ENCODE results near the gene SERPINB10.

The SERPINB10 gene

GRCh38 chr18:63949068-63949737 is 41.4 kb downstream of the SERPINB10 start, which contains the start of gene HMSD:
TSS of gene HMSD (plus strand) at chr18:63949301. CDS start at chr18:63953456, 4,155 bp downstream.
- Histone ChIP-seq H3K9ac (no peak within 1 kb of the TSS), H3K27ac (no peak within 1 kb of the TSS), H4K20me1 (no peaks in the 10 kb centered on the region), H3K9me3 (replicated peaks in 1 of 11) (peaks cover 9 to 16% (median 13%) of the 10 kb centered on the region in 11 experiments), H3K4me1 (no peaks in the 10 kb centered on the region), H3K4me3 (no peak within 1 kb of the TSS), H3K4me2 (no peak within 1 kb of the TSS), H3K27me3 (no peaks in the 10 kb centered on the region), H3K36me3 (no peaks in the 10 kb centered on the region)
- no peak for TF ChIP-seq Cebpa-rat (IDR thresholded peaks at IDR 0.05)

- Histone ChIP-seq H3K4me1 (no peaks in the 10 kb centered on the region), H4K20me1 (no peaks in the 10 kb centered on the region), H3K27ac (no peak overlapping the region), H3K9me3 (replicated peaks in 1 of 11) (peaks cover 0 to 8% (median 6%) of the 10 kb centered on the region in 11 experiments; a peak in 12 of 22 replicates), H3K4me2 (no peak overlapping the region), H3K9ac (no peak overlapping the region), H3K36me3 (no peaks in the 10 kb centered on the region), H3K27me3 (no peaks in the 10 kb centered on the region), H3K4me3 (no peak overlapping the region)
- TF ChIP-seq Cebpa-rat (IDR thresholded peaks at IDR 0.05): no peak
Observed at GRCh38 chr18:63951302-63951705, 43.5 kb downstream of the SERPINB10 start.

- no peak overlapping the region for H3K27ac ChIP-seq
- peak overlapping the region in 1 of 11 experiments; percentile 10; a peak in 1 of 22 replicates for H3K4me2 ChIP-seq
- no peaks in the 10 kb centered on the region for H3K4me1 ChIP-seq
- H4K20me1 ChIP-seq: no peaks in the 10 kb centered on the region
- TF ChIP-seq Cebpa-rat (IDR thresholded peaks at IDR 0.05): no peak
- no peak overlapping the region for H3K9ac ChIP-seq
- H3K27me3 ChIP-seq: no peaks in the 10 kb centered on the region
- no peak overlapping the region for H3K4me3 ChIP-seq
- no peaks in the 10 kb centered on the region for H3K36me3 ChIP-seq
- peaks cover 0 to 8% (median 6%) of the 10 kb centered on the region in 11 experiments; a peak in 12 of 22 replicates for H3K9me3 ChIP-seq (replicated peaks in 1 of 11)
Observed at GRCh38 chr18:63953811-63954210, 46.1 kb downstream of the SERPINB10 start.

GRCh38 chr18:63956755-63957154 is 49.0 kb downstream of the SERPINB10 start:
- H3K9me3 ChIP-seq (replicated peaks in 1 of 11): 0 out of 22 replicates have a peak, but pooled peaks cover 0 to 3% (median 0%) of the 10 kb centered on the region in 11 experiments
- H3K4me3 ChIP-seq: no peak overlapping the region
- H3K4me2 ChIP-seq: no peak overlapping the region
- peaks cover 0 to 6% (median 0%) of the 10 kb centered on the region in 10 experiments; a peak in 4 of 20 replicates for H3K4me1 ChIP-seq
- H3K27me3 ChIP-seq: no peaks in the 10 kb centered on the region
- H3K36me3 ChIP-seq: no peaks in the 10 kb centered on the region
- H4K20me1 ChIP-seq: no peaks in the 10 kb centered on the region
- no peak overlapping the region for H3K9ac ChIP-seq
- no peak overlapping the region for H3K27ac ChIP-seq
- TF ChIP-seq Cebpa-rat (IDR thresholded peaks at IDR 0.05): no peak

GRCh38 chr18:63960891-63961290 is 53.1 kb downstream of the SERPINB10 start:
- no peak overlapping the region for H3K4me2 ChIP-seq
- H3K4me3 ChIP-seq: no peak overlapping the region
- H3K36me3 ChIP-seq: no peaks in the 10 kb centered on the region
- H3K4me1 ChIP-seq: peaks cover 0 to 21% (median 3%) of the 10 kb centered on the region in 10 experiments; a peak in 8 of 20 replicates
- no peaks in the 10 kb centered on the region for H3K27me3 ChIP-seq
- no peak overlapping the region for H3K9ac ChIP-seq
- TF ChIP-seq Cebpa-rat (IDR thresholded peaks at IDR 0.05): no peak
- H3K9me3 ChIP-seq (replicated peaks in 1 of 11): 0 out of 22 replicates have a peak, but pooled peaks cover 0 to 3% (median 0%) of the 10 kb centered on the region in 11 experiments
- H4K20me1 ChIP-seq: no peaks in the 10 kb centered on the region
- H3K27ac ChIP-seq: no peak overlapping the region

GRCh38 chr18:63961435-63961980 is 53.8 kb downstream of the SERPINB10 start:
- no peaks in the 10 kb centered on the region for H4K20me1 ChIP-seq
- peaks cover 0 to 22% (median 3%) of the 10 kb centered on the region in 10 experiments; a peak in 8 of 20 replicates for H3K4me1 ChIP-seq
- H3K4me2 ChIP-seq: peak overlapping the region in 3 of 11 experiments; percentile 5 to 39 (median 38); a peak in 3 of 22 replicates
- H3K9ac ChIP-seq: no peak overlapping the region; a peak in 1 of 22 replicates
- no peak overlapping the region for H3K4me3 ChIP-seq
- TF ChIP-seq Cebpa-rat (IDR thresholded peaks at IDR 0.05): no peak
- 0 out of 22 replicates have a peak, but pooled peaks cover 0 to 3% (median 0%) of the 10 kb centered on the region in 11 experiments for H3K9me3 ChIP-seq (replicated peaks in 1 of 11)
- no peaks in the 10 kb centered on the region for H3K27me3 ChIP-seq
- no peak overlapping the region for H3K27ac ChIP-seq
- no peaks in the 10 kb centered on the region for H3K36me3 ChIP-seq

GRCh38 chr18:63962137-63962536 is 54.4 kb downstream of the SERPINB10 start:
- peaks cover 0 to 28% (median 7%) of the 10 kb centered on the region in 10 experiments; a peak in 12 of 20 replicates for H3K4me1 ChIP-seq
- H3K9ac ChIP-seq: no peak overlapping the region
- H3K4me3 ChIP-seq: no peak overlapping the region
- peak overlapping the region in 2 of 11 experiments; percentile 38 to 39; a peak in 2 of 22 replicates for H3K4me2 ChIP-seq
- H3K9me3 ChIP-seq (replicated peaks in 1 of 11): 0 out of 22 replicates have a peak, but pooled peaks cover 0 to 3% (median 0%) of the 10 kb centered on the region in 11 experiments
- TF ChIP-seq Cebpa-rat (IDR thresholded peaks at IDR 0.05): no peak
- H4K20me1 ChIP-seq: no peaks in the 10 kb centered on the region
- H3K36me3 ChIP-seq: no peaks in the 10 kb centered on the region
- no peak overlapping the region for H3K27ac ChIP-seq
- H3K27me3 ChIP-seq: no peaks in the 10 kb centered on the region

- Histone ChIP-seq H3K36me3 (no peaks in the 10 kb centered on the region), H3K4me3 (no peak overlapping the region), H3K9me3 (replicated peaks in 1 of 11) (0 out of 22 replicates have a peak, but pooled peaks cover 0 to 3% (median 0%) of the 10 kb centered on the region in 11 experiments), H4K20me1 (no peaks in the 10 kb centered on the region), H3K4me2 (peak overlapping the region in 1 of 11 experiments; percentile 27; a peak in 1 of 22 replicates), H3K27me3 (no peaks in the 10 kb centered on the region), H3K9ac (no peak overlapping the region), H3K4me1 (peaks cover 0 to 44% (median 20%) of the 10 kb centered on the region in 10 experiments; a peak in 15 of 20 replicates), H3K27ac (no peak overlapping the region)
- no peak for TF ChIP-seq Cebpa-rat (IDR thresholded peaks at IDR 0.05)
Observed at GRCh38 chr18:63963615-63964256, 56.0 kb downstream of the SERPINB10 start.

GRCh38 chr18:63964908-63965307 is 57.1 kb downstream of the SERPINB10 start:
- Histone ChIP-seq H3K27ac (no peak overlapping the region), H3K27me3 (no peaks in the 10 kb centered on the region), H3K9ac (no peak overlapping the region), H3K4me1 (peaks cover 8 to 54% (median 31%) of the 10 kb centered on the region in 10 experiments), H3K4me2 (no peak overlapping the region), H4K20me1 (no peaks in the 10 kb centered on the region), H3K4me3 (no peak overlapping the region), H3K9me3 (replicated peaks in 1 of 11) (no peaks in the 10 kb centered on the region), H3K36me3 (no peaks in the 10 kb centered on the region)
- TF ChIP-seq Cebpa-rat (IDR thresholded peaks at IDR 0.05): no peak

All from BLaER1 treated with 17β-estradiol and CSF1 and Interleukin-3, amounts not matched to agents 10 nM and 100 nM (cell line).